NB4 (cell line): Measurements from ENCODE around the gene SRSF3.

ENCODE experiments used
- DNase-seq: peaks from one replicate; pipeline ENCODE4 v3.0.0; 2010; ENCODE audit warnings: low read depth
- H3K4me3 ChIP-seq: one replicate; pipeline ENCODE4 v1.5.1; 2011; ENCODE audit warnings: mild to moderate bottlenecking, low read depth, low read length, moderate library complexity
- MAX ChIP-seq: IDR thresholded peaks from 2 replicates; pipeline ENCODE4 v1.6.1; 2011; ENCODE audit warnings: low read depth, low read length
- MYC ChIP-seq: IDR thresholded peaks from 2 replicates; pipeline ENCODE4 v1.6.1; 2011; ENCODE audit warnings: low read depth, low read length
- POLR2A ChIP-seq: IDR thresholded peaks from 2 replicates; pipeline ENCODE4 v1.6.1; 2011; ENCODE audit warnings: mild to moderate bottlenecking; ENCODE audit not compliant: insufficient read length; ENCODE audit errors: extremely low read depth
- TF ChIP-seq, protein P1 (sequence below): IDR thresholded peaks from one replicate; pipeline ENCODE4 v1.5.1; 2012; ENCODE audit warnings: low read depth, low read length

Gene SRSF3

GRCh38 chr6:36636687-36637418 lies 42.7 kb downstream of the SRSF3 start:
- no peak for DNase-seq
- H3K4me3 ChIP-seq, result no peak overlapping the region
- TF ChIP-seq MAX, result no peak

GRCh38 chr6:36638579-36638978 lies 44.4 kb downstream of the SRSF3 start:
- TF ChIP-seq MYC, result no peak
- TF ChIP-seq, protein P1, sequence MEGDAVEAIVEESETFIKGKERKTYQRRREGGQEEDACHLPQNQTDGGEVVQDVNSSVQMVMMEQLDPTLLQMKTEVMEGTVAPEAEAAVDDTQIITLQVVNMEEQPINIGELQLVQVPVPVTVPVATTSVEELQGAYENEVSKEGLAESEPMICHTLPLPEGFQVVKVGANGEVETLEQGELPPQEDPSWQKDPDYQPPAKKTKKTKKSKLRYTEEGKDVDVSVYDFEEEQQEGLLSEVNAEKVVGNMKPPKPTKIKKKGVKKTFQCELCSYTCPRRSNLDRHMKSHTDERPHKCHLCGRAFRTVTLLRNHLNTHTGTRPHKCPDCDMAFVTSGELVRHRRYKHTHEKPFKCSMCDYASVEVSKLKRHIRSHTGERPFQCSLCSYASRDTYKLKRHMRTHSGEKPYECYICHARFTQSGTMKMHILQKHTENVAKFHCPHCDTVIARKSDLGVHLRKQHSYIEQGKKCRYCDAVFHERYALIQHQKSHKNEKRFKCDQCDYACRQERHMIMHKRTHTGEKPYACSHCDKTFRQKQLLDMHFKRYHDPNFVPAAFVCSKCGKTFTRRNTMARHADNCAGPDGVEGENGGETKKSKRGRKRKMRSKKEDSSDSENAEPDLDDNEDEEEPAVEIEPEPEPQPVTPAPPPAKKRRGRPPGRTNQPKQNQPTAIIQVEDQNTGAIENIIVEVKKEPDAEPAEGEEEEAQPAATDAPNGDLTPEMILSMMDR, result no peak
- TF ChIP-seq POLR2A, result no peak
- TF ChIP-seq MAX, result no peak
- no peak for DNase-seq
- H3K4me3 ChIP-seq, result no peak overlapping the region

DNA sequence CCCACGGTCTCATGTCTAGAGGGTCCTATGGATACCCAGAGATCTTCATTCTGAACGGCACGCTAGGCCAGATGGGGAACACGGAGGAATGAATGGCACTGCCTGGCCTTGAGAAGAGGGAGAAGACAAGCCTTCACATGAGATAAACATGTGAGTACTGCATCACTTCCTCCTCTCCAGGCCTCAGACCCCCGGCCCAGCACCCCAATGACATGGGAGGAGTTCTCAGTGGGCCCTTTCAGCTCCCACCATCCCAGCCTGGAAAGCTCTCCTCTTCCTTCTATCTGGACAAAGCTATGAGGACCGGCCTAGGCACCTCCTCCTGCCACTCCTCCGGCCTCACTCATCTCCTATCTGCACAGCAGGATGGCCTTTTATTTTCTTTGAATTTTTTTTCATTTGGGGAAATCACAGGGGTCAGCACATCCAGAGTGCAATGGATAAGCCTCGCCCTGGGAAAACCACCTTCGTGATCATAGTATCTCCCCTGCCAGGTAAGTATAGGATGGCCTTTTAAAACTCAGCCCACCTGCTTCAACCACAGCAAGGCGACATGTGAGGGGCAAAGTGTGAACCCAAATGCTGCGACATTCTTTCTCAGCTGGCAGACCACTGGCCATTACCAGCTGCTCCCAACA lies 45.1 kb downstream of the SRSF3 start:
- TF ChIP-seq MYC, result no peak
- TF ChIP-seq, protein P1, result no peak
- TF ChIP-seq MAX, result no peak
- TF ChIP-seq POLR2A, result no peak
- H3K4me3 ChIP-seq, result no peak overlapping the region
- DNase-seq, result no peak

DNA sequence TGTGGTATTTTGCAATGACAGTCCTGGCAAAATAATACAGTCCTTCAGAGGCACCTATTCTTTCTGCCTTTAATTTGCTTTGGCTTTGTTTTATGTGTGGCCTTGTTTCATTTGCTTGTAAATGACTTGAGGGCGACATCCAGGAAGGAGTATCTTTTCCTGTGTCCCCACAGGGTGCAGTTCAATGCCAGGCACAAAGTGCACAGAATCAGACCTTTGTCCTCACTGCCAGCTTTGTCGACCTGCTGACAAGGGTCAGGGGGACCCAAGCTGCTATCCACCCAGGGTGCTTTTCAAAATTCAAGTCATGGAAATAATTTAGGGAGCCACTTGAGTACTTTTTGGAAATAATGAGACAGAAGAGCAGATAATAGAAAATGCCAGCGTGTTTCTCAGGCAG lies 47.4 kb downstream of the SRSF3 start:
- TF ChIP-seq, protein P1, result no peak
- TF ChIP-seq MAX, result no peak
- TF ChIP-seq MYC, result no peak
- TF ChIP-seq POLR2A, result no peak
- H3K4me3 ChIP-seq, result no peak overlapping the region
- no peak for DNase-seq

DNA sequence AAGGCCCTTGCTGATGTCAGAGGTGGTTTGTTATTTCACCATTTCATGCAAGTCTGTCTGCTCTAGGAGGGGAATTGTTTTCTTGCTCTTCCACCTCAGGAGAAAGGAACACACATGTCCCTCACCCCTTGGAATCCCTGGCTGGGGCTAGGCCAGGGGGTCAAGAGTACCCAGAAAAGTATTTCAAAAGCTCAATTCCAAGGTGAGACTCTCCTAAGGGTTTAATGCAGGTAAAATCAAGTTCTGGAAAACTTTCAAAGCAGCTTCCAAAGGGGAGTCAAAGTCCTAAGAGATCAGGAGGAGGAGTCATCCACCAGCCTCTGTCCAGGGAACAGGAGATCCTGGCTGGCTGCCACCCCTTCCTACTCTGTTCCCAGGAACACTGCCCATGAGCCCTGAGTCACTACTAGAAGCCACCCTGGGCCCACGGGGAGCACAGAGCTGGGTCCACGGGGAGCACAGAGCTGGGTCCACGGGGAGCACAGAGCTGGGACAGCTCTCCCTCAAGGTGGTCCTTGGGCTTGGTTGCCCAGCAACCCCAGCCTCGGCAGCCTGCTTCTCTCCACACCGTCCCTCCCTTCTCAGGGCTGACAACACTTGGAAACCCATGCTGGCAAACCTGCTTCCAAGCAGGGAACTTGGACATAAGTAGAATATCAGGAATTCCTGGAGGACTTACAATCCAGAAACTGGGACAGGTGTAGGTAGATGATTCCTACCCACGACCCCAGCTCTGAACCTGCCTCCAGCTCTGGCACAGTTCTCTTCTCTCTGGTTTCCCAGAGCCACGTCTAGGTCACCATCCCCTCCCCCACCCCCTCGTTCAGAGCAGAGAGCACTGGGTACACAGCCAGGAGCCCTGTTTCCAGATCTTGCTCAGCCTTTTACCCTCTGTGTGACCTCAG lies 49.0 kb downstream of the SRSF3 start:
- no peak overlapping the region for H3K4me3 ChIP-seq
- no peak for TF ChIP-seq MYC
- TF ChIP-seq, protein P1, result no peak
- no peak for TF ChIP-seq MAX
- no peak for TF ChIP-seq POLR2A
- no peak for DNase-seq

GRCh38 chr6:36643977-36644376 lies 49.8 kb downstream of the SRSF3 start:
- no peak for TF ChIP-seq MAX
- no peak for TF ChIP-seq MYC
- TF ChIP-seq POLR2A, result no peak
- TF ChIP-seq, protein P1, result no peak
- no peak overlapping the region for H3K4me3 ChIP-seq
- DNase-seq, result peak; percentile 38
